MM.1S (cell line): ENCODE results near the gene TMEM156.
"Not testable (repeated sequence)": the region's sequence is repeated elsewhere in the genome, so short reads cannot be mapped to it uniquely, and the experiment has no call there.

ENCODE experiments used
- DNase-seq: peaks from one replicate; pipeline ENCODE4 v3.0.0-alpha.2; 2015
- H2AFZ ChIP-seq: fragments of 300-600 bp; sonication (generic); 2 replicates; pipeline ENCODE4 v1.6.0; 2016; ENCODE audit warnings: antibody characterized with exemption, low read length
- H3F3A ChIP-seq: fragments of 300-600 bp; sonication (generic); 2 replicates; pipeline ENCODE4 v1.6.1; 2016; ENCODE audit warnings: mild to moderate bottlenecking, antibody characterized with exemption, low read length, moderate library complexity, mixed read lengths; ENCODE audit not compliant: insufficient read depth
- H3K27ac ChIP-seq: fragments of 300-600 bp; sonication (generic); 2 replicates; pipeline ENCODE4 v1.5.1; 2016; ENCODE audit warnings: mild to moderate bottlenecking, low read length
- H3K27me3 ChIP-seq: fragments of 300-600 bp; sonication (generic); replicated peaks from 2 replicates; pipeline ENCODE4 v1.6.0; 2016; ENCODE audit warnings: low read length; ENCODE audit not compliant: insufficient read depth
- H3K36me3 ChIP-seq: fragments of 300-600 bp; sonication (generic); replicated peaks from 2 replicates; pipeline ENCODE4 v1.6.1; 2016; ENCODE audit warnings: mild to moderate bottlenecking, low read length, mixed read lengths; ENCODE audit not compliant: insufficient read depth
- H3K4me1 ChIP-seq: fragments of 300-600 bp; sonication (generic); 2 replicates; pipeline ENCODE4 v1.6.1; 2016; ENCODE audit warnings: low read length, mixed read lengths
- H3K4me2 ChIP-seq: fragments of 300-600 bp; sonication (generic); 2 replicates; pipeline ENCODE4 v1.6.0; 2016; ENCODE audit warnings: low read depth, low read length
- H3K4me3 ChIP-seq: fragments of 300-600 bp; sonication (generic); 2 replicates; pipeline ENCODE4 v1.5.1; 2016; ENCODE audit warnings: low read length, mixed read lengths
- H3K79me2 ChIP-seq: fragments of 300-600 bp; sonication (generic); 2 replicates; pipeline ENCODE4 v1.6.1; 2016; ENCODE audit warnings: mixed run types, low read length, mixed read lengths
- H3K9ac ChIP-seq: fragments of 300-600 bp; sonication (generic); 2 replicates; pipeline ENCODE4 v1.6.1; 2016; ENCODE audit warnings: low read length, mixed read lengths
- H3K9me2 ChIP-seq: fragments of 300-600 bp; sonication (generic); replicated peaks from 2 replicates; pipeline ENCODE4 v1.6.1; 2016; ENCODE audit warnings: mild to moderate bottlenecking, low read length, mixed read lengths; ENCODE audit not compliant: insufficient read depth
- H3K9me3 ChIP-seq: fragments of 300-600 bp; sonication (generic); replicated peaks from 2 replicates; pipeline ENCODE4 v1.6.1; 2016; ENCODE audit warnings: mild to moderate bottlenecking, low read length, mixed read lengths; ENCODE audit not compliant: insufficient read depth
- H4K20me1 ChIP-seq: fragments of 300-600 bp; sonication (generic); 2 replicates; pipeline ENCODE4 v1.6.1; 2016; ENCODE audit warnings: mild to moderate bottlenecking, low read length, moderate library complexity, mixed read lengths; ENCODE audit not compliant: insufficient read depth
- CTCF ChIP-seq: fragments of 300-600 bp; sonication (generic); IDR thresholded peaks from 2 replicates; pipeline ENCODE4 v1.5.1; 2016; ENCODE audit warnings: antibody characterized with exemption, low read length, mixed read lengths
- EZH2 ChIP-seq: fragments of 300-600 bp; sonication (generic); optimal IDR thresholded peaks from 2 replicates; pipeline ENCODE3; 2017; ENCODE audit warnings: low read depth, mild to moderate bottlenecking, antibody characterized with exemption, low read length, mixed read lengths
- EZH2phosphoT487 ChIP-seq: fragments of 300-600 bp; sonication (generic); IDR thresholded peaks from 2 replicates; pipeline ENCODE4 v1.6.1; 2018; ENCODE audit warnings: antibody characterized with exemption, low read length

The TMEM156 gene

DNA sequence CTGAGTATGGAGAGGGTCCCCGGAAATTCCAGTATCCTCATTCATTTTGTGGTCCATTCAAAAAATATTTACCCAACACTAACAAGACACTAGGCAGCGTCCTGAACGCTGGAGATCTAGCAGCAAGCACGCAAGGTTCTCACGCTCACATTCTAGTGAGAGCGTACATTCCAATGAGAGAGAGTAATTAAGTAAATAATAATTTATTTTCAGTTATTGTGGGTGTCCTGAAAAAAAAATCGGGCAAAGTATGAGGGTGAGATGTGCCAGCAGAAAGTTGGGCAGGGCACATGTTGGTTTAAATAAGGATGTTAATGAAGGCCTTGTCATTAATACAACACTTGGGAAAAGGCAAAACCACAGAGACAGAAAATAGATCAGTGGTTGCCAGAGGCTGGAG, 4.0 kb upstream of the TMEM156 start:
- H4K20me1 ChIP-seq: no peaks in the 10 kb centered on the region
- H3K4me2 ChIP-seq: no peak overlapping the region
- no peaks in the 10 kb centered on the region for H3K9me3 ChIP-seq
- no peak overlapping the region for H3K9ac ChIP-seq
- DNase-seq: no peak
- H3K27me3 ChIP-seq: no peaks in the 10 kb centered on the region
- peaks cover 3% of the 10 kb centered on the region; the same call in 1 of the 2 replicates for H3F3A ChIP-seq
- no peaks in the 10 kb centered on the region for H3K9me2 ChIP-seq
- no peak overlapping the region for H2AFZ ChIP-seq
- no peaks in the 10 kb centered on the region for H3K36me3 ChIP-seq
- no peaks in the 10 kb centered on the region for H3K79me2 ChIP-seq
- H3K4me1 ChIP-seq: peaks cover 16% of the 10 kb centered on the region
- no peak for TF ChIP-seq EZH2
- TF ChIP-seq EZH2phosphoT487: no peak
- no peak for TF ChIP-seq CTCF
- no peak overlapping the region for H3K27ac ChIP-seq
- H3K4me3 ChIP-seq: no peak overlapping the region

GRCh38 chr4:39031590-39032020, 604 bp downstream of the TMEM156 start:
- H3K27me3 ChIP-seq, H3F3A ChIP-seq, H3K4me3 ChIP-seq, H3K9me3 ChIP-seq, H3K9me2 ChIP-seq, H3K79me2 ChIP-seq, H4K20me1 ChIP-seq, H3K4me1 ChIP-seq, H2AFZ ChIP-seq, H3K27ac ChIP-seq, DNase-seq, H3K9ac ChIP-seq, H3K36me3 ChIP-seq: not testable (repeated sequence)
- H3K4me2 ChIP-seq: 0 out of 2 replicates have a peak overlapping the region, but pooled peaks have one; percentile 30

GRCh38 chr4:39030725-39031124, 1.5 kb downstream of the TMEM156 start:
- Histone ChIP-seq H3K9me2 (no peaks in the 10 kb centered on the region), H3K4me3 (no peak overlapping the region), H2AFZ (no peak overlapping the region), H3F3A (peaks cover 3% of the 10 kb centered on the region; the same call in 1 of the 2 replicates), H3K4me1 (peaks cover 8% of the 10 kb centered on the region), H3K4me2 (peak overlapping the region; percentile 12; the same call in 1 of the 2 replicates), H3K27ac (no peak overlapping the region), H3K36me3 (no peaks in the 10 kb centered on the region), H3K9ac (no peak overlapping the region), H4K20me1 (no peaks in the 10 kb centered on the region), H3K9me3 (no peaks in the 10 kb centered on the region), H3K79me2 (no peaks in the 10 kb centered on the region), H3K27me3 (no peaks in the 10 kb centered on the region)
- no peak for DNase-seq
- TF ChIP-seq EZH2phosphoT487 (no peak), EZH2 (no peak), CTCF (no peak)

DNA sequence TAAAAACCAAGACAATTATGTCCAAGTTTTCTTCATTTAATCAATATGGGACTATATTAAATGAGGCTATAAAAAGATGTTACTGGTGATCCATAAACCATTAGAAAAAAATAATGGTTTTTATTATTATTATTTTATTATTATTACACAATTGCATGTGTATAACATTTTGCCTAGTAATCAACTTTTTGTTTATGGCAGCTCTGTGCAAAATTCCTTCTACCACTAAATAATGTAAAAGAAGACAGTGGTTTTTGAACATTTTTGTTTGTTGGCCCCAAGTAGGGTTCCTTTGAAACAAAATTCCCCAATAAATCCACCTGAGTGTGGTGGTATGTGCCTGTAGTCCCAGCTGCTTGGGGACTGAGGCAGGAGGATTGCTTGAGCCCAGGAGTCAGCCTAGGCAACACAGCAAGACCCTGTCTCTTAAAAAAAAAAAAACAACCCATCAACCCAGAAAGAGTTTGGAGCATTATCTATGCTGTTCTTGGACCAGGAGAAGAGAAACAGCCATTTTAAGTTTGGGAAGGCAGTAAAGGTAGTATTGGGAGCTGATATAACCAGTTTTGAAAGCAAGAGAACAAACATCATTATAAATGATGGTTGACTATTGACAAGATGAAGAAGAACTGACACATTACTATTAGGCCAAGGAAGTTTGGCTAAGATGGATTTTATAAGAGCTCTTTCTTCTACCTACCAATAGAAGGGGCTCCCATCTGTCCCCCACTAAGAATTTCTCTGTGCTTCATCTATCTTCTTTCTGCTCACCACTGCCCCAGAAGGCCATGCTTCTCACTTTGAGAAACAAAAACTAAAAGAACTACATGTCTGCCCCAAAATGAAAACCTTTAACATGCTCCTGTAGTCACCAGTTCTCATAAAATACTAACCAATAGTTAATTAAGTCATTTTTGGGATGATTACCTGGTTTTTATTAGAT, 2.2 kb downstream of the TMEM156 start:
- no peaks in the 10 kb centered on the region for H3K9me3 ChIP-seq
- H3K4me2 ChIP-seq: peak overlapping the region; percentile 12; the same call in 1 of the 2 replicates
- H4K20me1 ChIP-seq: no peaks in the 10 kb centered on the region
- no peak overlapping the region for H3K9ac ChIP-seq
- H3K36me3 ChIP-seq: no peaks in the 10 kb centered on the region
- H3K4me1 ChIP-seq: peaks cover 8% of the 10 kb centered on the region
- no peak for TF ChIP-seq EZH2
- no peak for TF ChIP-seq EZH2phosphoT487
- TF ChIP-seq CTCF: no peak
- H2AFZ ChIP-seq: no peak overlapping the region
- no peak for DNase-seq
- no peak overlapping the region for H3K27ac ChIP-seq
- H3K4me3 ChIP-seq: no peak overlapping the region
- H3K9me2 ChIP-seq: no peaks in the 10 kb centered on the region
- H3K79me2 ChIP-seq: no peaks in the 10 kb centered on the region
- peaks cover 3% of the 10 kb centered on the region; the same call in 1 of the 2 replicates for H3F3A ChIP-seq
- H3K27me3 ChIP-seq: no peaks in the 10 kb centered on the region
